Stomach (tissue), 9 donors: ENCODE measurements around the gene RBBP5. TPM values are rescaled to one million over a fixed set of nuclear protein-coding genes. Genes with fewer than 3 reads are reported as not detected.

Experiments used
- DNase-seq, 2 donors: peaks; one replicate each; pipeline versions ENCODE4 v3.0.0 to v3.0.0-alpha.2; 2013 to 2019
- H3K27ac ChIP-seq, 5 donors: fragments of 200-600 bp in 4 of 5; sonication (generic) in 4 of 5; one replicate each; pipeline ENCODE4 v1.5.1; 2013 to 2019; ENCODE audit warnings: mild to moderate bottlenecking in 1 of 5, moderate library complexity in 1 of 5
- H3K27me3 ChIP-seq, 3 donors: fragments of 200-600 bp; sonication (generic); one replicate each; pipeline ENCODE4 v1.5.1; 2017 to 2019; ENCODE audit warnings: mixed run types in 1 of 3
- H3K36me3 ChIP-seq, 4 donors: fragments of 200-600 bp; sonication (generic); 1 replicate in 3 of 4; 2 replicates in 1 of 4; pipeline ENCODE4 v1.5.1; 2016 to 2019
- H3K4me1 ChIP-seq, 4 donors: fragments of 200-600 bp; sonication (generic); one replicate each; pipeline ENCODE4 v1.5.1; 2016 to 2019
- H3K4me3 ChIP-seq, 4 donors: fragments of 200-600 bp; sonication (generic) in 3 of 4; one replicate each; pipeline ENCODE4 v1.5.1; 2016 to 2019; ENCODE audit warnings: mild to moderate bottlenecking in 1 of 4
- H3K9me3 ChIP-seq, 4 donors: fragments of 200-600 bp; sonication (generic); one replicate each; pipeline ENCODE4 v1.5.1; 2016 to 2019
- EP300 ChIP-seq: sonication (generic); formaldehyde crosslinking; IDR thresholded peaks from one replicate; pipeline ENCODE4 v1.6.1; 2017; ENCODE audit warnings: antibody characterized with exemption
- POLR2A ChIP-seq, 4 donors: fragments of 450-650 bp; IDR thresholded peaks; one replicate each; pipeline ENCODE4 v1.6.1; 2016; ENCODE audit warnings: antibody characterized with exemption in 4 of 4, control low read depth in 2 of 4, mild to moderate bottlenecking in 1 of 4, moderate library complexity in 1 of 4
- POLR2AphosphoS5 ChIP-seq, 3 donors: sonication (generic); formaldehyde crosslinking; IDR thresholded peaks; one replicate each; pipeline ENCODE4 v1.6.1; 2016; ENCODE audit warnings: antibody characterized with exemption in 3 of 3
- WGBS, 5 donors: extraction: QIAGEN DNeasy Blood & Tissue Kit in 3 of 5; methylation state at CpG; one replicate each; pipeline versions ENCODE4 v1.1.5 to v1.1.7; 2013 to 2018; 5-methylcytosine and 5-hydroxymethylcytosine counted together
- intact Hi-C: fragments of 100-400 bp; cut with DNase I; formaldehyde crosslinking; loops from one replicate; pipeline ENCODE4 v1.15.1; 2023; ENCODE audit warnings: low total_unique reads
- polyA plus RNA-seq, 3 donors: library from polyadenylated mRNA; stranded (reverse); fragments of 200-250 nt; gene quantifications; one replicate each; pipeline ENCODE4 v1.2.3, GENCODE V29; 2013
- total RNA-seq, 5 donors: library from RNA; depleted of rRNA; stranded (reverse); fragments of >200 nt; gene quantifications; one replicate each; pipeline versions ENCODE4 v1.1.0 to v1.2.3, GENCODE V29; 2014 to 2016
- TF ChIP-seq, protein P1 (sequence below), 7 experiments: fragments of 450-650 bp in 4 of 7; fragments of 200-600 bp in 3 of 7; sonication (generic) in 3 of 7; IDR thresholded peaks; one replicate each; pipeline ENCODE4 v1.5.1; 2016 to 2019; ENCODE audit warnings: antibody characterized with exemption in 7 of 7, control low read depth in 2 of 7, mild to moderate bottlenecking in 1 of 7
- donor health status: healthy with polysubstance abuse.
- donor health status: Bipolar disorder and iron deficiency.
- donor health status: healthy.

RBBP5 gene
- total and polyA plus RNA-seq, 8 donors: 1.4 to 13.4 (median 5.3) TPM

- TF ChIP-seq, protein P1, sequence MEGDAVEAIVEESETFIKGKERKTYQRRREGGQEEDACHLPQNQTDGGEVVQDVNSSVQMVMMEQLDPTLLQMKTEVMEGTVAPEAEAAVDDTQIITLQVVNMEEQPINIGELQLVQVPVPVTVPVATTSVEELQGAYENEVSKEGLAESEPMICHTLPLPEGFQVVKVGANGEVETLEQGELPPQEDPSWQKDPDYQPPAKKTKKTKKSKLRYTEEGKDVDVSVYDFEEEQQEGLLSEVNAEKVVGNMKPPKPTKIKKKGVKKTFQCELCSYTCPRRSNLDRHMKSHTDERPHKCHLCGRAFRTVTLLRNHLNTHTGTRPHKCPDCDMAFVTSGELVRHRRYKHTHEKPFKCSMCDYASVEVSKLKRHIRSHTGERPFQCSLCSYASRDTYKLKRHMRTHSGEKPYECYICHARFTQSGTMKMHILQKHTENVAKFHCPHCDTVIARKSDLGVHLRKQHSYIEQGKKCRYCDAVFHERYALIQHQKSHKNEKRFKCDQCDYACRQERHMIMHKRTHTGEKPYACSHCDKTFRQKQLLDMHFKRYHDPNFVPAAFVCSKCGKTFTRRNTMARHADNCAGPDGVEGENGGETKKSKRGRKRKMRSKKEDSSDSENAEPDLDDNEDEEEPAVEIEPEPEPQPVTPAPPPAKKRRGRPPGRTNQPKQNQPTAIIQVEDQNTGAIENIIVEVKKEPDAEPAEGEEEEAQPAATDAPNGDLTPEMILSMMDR (IDR thresholded peaks at IDR 0.05): no peak
- TF ChIP-seq EP300: no peak
- TF ChIP-seq POLR2AphosphoS5 (IDR thresholded peaks at IDR 0.05): no peak
- TF ChIP-seq POLR2A (IDR thresholded peaks at IDR 0.05): no peak
- no peaks in the 10 kb centered on the region for H3K9me3 ChIP-seq
- H3K4me3 ChIP-seq: no peak overlapping the region
- no peaks in the 10 kb centered on the region for H3K36me3 ChIP-seq
- H3K4me1 ChIP-seq: peaks cover 5 to 22% (median 15%) of the 10 kb centered on the region in 4 donors
- H3K27ac ChIP-seq: no peak overlapping the region
- H3K27me3 ChIP-seq: no peaks in the 10 kb centered on the region
- intact Hi-C loops: no loop called here
- no peak for DNase-seq
- 90 to 95% (median 94%) methylated on average over 4 of the region's 4 CpGs for WGBS, 5 donors
Measured at GRCh38 chr1:205140113-205140512, 18.3 kb upstream of the RBBP5 start.

DNA sequence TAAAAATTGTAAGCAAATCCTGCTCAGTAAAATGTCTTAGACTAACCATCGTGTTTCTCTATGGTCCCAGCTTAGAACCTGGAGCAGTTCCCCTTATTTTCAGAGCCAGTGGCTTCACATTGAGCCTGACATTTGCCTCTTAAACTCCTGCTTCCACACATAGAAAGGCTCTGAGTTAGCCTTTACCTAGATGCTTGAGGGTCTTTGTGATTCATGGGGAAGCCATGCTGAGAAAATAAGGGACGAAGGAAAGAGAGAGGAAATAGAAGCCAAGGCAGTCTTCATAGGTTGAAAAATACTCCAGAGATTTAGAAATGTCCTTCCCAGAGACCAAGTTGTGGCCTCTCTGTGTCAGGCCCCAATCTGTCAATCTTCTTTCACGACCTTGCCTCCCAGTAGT, 16.1 kb upstream of the RBBP5 start:
- TF ChIP-seq EP300: no peak
- no peak for TF ChIP-seq POLR2AphosphoS5 (IDR thresholded peaks at IDR 0.05)
- TF ChIP-seq, protein P1 (IDR thresholded peaks at IDR 0.05): no peak
- no peak for DNase-seq
- H3K4me1 ChIP-seq: peaks cover 0 to 13% (median 11%) of the 10 kb centered on the region in 4 donors
- H3K4me3 ChIP-seq: no peak overlapping the region
- H3K27me3 ChIP-seq: no peaks in the 10 kb centered on the region
- WGBS, 5 donors: 67 to 79% (median 74%) methylated on average over 3 of the region's 3 CpGs
- no peaks in the 10 kb centered on the region for H3K36me3 ChIP-seq
- intact Hi-C loops: no loop called here
- H3K27ac ChIP-seq: no peak overlapping the region
- no peaks in the 10 kb centered on the region for H3K9me3 ChIP-seq

DNA sequence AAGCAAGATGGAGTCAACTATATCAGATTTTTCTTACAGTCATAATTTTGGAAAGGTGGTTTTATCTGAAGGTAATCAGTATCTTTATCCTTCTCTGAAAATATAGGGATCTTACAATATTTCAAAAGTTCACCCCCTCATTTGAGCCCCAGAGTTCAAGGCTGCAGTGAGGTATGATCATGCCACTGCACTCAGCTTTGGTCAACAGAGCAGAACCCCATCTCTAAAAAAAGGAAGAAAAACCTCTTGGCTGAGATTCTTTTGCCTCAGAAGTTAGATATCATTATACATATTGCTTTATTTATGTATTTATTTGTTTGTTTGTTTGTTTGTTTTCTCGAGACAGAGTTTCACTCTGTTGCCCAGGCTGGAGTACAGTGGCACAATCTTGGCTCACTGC, 11.5 kb upstream of the RBBP5 start:
- H3K9me3 ChIP-seq: no peaks in the 10 kb centered on the region
- TF ChIP-seq POLR2A (IDR thresholded peaks at IDR 0.05): no peak
- TF ChIP-seq, protein P1 (IDR thresholded peaks at IDR 0.05): no peak
- TF ChIP-seq EP300: no peak
- no peak for TF ChIP-seq POLR2AphosphoS5 (IDR thresholded peaks at IDR 0.05)
- no peaks in the 10 kb centered on the region for H3K36me3 ChIP-seq
- no peaks in the 10 kb centered on the region for H3K4me1 ChIP-seq
- 23 to 37% (median 32%) methylated on average over 1 of the region's 1 CpG for WGBS, 5 donors
- intact Hi-C loops: no loop called here
- H3K27me3 ChIP-seq: no peaks in the 10 kb centered on the region
- no peak for DNase-seq
- no peak overlapping the region for H3K27ac ChIP-seq
- no peak overlapping the region for H3K4me3 ChIP-seq

- TF ChIP-seq EP300: no peak
- TF ChIP-seq, protein P1 (IDR thresholded peaks at IDR 0.05): no peak
- no peak for TF ChIP-seq POLR2A (IDR thresholded peaks at IDR 0.05)
- no peak for TF ChIP-seq POLR2AphosphoS5 (IDR thresholded peaks at IDR 0.05)
- WGBS, 5 donors: 81 to 87% (median 83%) methylated on average over 4 of the region's 4 CpGs
- intact Hi-C loops: loop anchor here (10.0 kb wide), 1 partner anchor 125 kb away; no protein-coding TSS in a partner anchor
- no peaks in the 10 kb centered on the region for H3K36me3 ChIP-seq
- no peaks in the 10 kb centered on the region for H3K27me3 ChIP-seq
- no peak for DNase-seq
- H3K27ac ChIP-seq: no peak overlapping the region
- no peaks in the 10 kb centered on the region for H3K4me1 ChIP-seq
- H3K9me3 ChIP-seq: no peaks in the 10 kb centered on the region
- H3K4me3 ChIP-seq: no peak overlapping the region
Measured at GRCh38 chr1:205129447-205130029, 7.8 kb upstream of the RBBP5 start.
